NAMALWA (cell line): ENCODE results near the gene CD300A.
A peak's percentile ranks its signal among the peaks of the same experiment; 100 is the strongest.
"Not testable (repeated sequence)": the region's sequence is repeated elsewhere in the genome, so short reads cannot be mapped to it uniquely, and the experiment has no call there.

Experiments
- DNase-seq: peaks from one replicate; pipeline ENCODE4 v3.0.0-alpha.2; 2015; ENCODE audit warnings: low spot score

CD300A gene

DNA sequence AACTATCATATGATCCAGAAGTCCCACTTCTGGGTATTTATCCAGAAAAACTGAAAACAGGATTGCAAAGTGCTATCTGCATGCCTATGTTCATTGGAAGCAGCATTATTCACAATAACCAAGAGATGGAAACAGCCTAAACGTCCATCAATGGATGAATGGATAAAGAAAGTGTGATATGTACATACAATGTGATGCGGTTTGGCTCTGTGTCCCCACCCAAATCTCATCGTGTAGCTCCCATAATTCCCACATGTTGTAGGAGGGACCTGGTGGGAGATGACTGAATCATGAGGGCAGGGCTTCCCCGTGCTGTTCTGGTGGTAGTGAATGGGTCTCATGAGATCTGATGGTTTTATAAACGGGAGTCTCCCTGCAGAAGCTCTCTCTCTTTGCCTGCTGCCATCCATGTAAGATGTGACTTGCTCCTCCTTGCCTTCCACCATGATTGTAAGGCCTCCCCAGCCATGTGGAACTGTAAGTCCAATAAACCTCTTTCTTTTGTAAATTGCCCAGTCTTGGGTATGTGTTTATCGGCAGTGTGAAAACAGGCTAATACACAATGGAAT lies 52.1 kb downstream of the CD300A start:
- not testable (repeated sequence) for DNase-seq

DNA sequence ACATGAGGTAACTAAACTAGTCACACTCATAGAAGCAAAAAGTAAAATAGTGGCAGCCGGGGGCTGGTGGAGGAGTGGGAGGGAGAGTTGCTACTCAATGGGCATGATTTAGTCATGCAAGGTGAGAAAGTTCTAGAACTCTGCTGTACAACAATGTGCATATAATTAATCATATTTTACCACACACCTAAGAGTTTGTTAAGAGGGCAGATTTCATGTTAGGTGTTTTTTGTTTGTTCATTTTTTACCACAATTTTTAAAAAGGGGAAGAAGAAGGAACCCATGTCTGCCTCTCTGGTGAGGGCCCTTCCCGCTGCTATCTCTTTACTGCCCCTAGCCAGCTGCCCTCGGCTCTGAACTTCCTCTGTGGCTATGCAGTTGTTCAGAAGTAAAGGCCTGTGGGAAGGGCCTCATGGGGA lies 53.6 kb downstream of the CD300A start:
- no peak for DNase-seq

DNA sequence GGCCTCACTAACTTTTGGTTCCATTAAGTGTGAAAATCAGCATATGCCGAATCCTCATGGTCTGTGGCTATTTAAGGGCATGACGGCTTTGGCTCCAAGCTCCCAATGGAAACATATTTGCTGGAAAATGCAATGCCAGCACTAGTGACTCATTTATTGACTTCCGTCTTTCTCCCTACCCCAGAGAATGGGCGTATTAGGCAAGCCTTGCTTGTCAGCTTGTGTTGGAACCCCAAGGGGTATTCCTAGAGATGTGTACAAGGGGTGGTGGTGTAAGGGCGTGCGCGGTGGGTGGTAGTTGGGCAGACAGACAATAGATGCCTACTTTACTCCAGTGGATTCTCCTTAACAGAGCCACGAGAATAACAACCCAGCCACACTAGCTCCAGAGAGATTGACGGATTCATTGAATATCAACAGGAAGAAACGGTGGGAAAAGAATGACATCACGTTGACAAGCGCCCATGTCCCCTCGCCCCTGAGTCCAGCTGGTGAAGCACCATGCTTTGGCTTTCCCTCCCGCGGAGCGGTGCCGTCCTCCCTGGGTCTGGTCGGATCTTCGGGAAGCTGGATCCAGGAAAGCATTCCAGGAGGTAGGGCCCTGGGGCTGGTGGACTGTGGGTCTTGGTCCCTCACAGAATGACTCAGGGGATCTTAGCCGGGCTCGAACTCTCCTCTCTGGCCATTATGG lies 54.5 kb downstream of the CD300A start:
- DNase-seq: no peak

DNA sequence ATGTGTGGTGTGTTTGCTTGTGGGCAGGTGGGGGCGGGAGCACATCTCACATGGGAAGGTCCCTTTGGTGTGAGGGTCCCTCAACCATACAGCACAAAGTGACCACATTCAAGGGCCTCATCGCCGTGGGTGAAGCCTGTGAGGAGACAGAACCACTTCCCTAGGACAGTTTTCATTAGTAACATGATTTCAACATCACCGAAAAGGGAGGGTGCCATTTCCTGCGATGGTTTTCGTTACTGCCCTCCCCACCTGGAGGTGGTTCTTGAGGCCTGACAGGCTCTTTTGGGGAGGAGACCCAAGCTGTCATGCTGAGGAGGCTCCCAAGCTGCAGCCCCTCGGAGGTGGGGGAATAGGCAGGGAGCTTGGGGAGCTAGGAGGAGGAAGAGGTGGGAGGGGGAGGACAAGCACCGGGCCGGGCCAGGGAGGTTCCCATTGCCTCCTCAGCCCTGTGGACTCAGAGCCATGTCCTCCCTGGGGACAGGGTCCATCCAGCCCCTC lies 55.3 kb downstream of the CD300A start:
- DNase-seq: no peak

DNA sequence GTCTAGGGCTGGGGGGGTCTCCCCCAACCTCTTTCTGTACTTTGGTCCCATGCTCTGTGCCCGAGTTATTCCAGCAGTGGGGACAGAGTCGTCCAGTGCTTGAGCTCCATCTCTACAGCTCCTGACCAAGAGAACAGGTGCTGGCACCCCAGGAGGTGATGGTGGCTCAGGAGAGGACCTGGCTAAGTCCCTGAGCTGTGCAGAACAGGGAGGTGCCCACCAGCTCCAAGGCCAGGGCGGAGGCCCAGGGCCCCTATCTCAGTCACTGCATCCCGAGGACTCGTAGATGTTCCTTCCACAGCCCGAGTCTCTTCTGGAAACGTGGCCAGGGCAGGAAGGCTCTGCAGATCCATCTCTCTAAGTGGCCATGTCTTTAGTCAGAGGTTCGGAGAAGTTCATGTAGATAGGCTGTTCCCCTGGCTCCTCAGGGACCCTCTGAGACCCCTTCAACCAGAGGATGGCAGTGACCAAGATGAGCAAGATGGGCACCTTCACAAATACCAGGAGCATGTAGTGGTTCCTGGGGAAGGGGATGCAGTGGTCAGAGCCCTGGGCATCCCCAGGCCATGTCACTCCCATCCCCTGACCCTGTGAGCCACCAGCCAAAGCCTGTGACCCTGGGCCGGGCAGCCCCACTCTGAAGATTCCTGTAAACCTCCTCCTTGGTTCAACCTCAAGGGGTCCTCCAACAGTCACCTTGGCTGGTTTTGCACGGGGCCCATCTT lies 56.1 kb downstream of the CD300A start:
- DNase-seq: no peak

DNA sequence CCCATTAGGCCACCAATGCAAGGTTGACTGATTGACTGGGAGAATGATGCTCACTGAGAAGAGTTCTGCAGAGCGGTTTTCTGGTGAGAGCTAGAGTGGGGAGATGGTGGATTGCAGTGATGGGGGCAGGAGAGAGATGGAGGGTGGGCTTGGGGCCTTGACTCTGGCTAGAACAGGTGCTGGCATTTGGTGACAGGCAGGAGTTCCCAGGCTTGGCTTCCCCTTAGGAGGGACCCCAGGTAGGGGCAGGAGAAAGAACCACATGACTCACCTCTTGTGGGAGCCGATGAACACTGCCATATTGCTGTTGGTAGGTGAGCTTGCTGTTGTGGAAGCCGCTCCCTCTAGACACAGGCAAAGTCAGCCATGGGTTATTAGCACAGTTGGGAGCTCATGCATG lies 56.9 kb downstream of the CD300A start:
- no peak for DNase-seq

DNA sequence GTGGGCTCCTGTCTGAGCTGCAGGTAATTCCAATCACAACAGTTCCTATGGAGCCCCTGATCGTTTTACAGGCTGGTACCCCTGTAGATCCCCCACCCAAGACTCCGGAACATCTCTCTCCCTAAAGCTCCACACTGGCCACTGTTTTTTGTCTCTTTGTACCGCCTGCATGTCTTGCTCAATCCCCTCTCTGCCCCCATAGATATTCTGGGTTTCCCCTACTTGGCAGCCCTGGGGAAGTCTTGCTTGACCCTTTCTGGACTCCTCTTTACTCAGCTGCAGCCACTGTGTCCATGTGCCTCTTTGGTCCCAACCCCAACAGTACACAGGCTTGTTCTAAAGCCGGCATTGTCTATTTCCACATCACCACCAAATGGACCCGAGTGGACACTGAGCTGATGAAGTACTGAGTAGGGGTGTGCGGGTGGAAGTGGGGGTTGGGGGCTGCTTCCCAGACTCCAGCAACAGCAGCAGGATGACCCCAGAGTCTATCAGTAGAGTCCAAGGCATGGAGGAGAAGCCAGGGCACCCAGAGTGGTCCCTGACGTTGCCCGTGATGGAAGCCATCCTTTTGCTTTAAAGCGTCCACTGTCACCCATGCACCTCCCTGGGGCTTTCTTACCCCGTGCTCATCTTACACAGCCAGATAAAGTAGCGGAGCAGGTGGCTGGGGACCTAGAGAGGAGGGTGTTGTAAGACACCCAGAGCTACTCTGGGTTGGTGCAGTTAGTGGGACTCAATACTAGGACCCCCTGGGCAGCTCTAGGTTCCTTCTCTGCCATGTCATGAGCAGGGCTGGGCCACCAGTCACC lies 58.4 kb downstream of the CD300A start:
- no peak for DNase-seq

DNA sequence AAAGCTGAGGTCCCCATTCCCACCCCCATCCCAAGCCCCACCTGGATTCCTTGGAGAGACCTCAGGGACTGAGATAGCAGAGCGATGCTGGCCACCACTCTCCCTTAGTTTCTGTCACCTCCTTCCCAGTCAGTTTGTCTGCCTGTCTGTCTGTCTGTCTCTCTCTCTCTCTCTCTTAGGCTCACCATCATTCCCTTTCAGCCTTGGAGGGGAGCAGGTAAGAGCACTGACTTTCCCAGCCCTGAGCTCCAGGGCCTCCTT lies 59.0 kb downstream of the CD300A start:
- no peak for DNase-seq

DNA sequence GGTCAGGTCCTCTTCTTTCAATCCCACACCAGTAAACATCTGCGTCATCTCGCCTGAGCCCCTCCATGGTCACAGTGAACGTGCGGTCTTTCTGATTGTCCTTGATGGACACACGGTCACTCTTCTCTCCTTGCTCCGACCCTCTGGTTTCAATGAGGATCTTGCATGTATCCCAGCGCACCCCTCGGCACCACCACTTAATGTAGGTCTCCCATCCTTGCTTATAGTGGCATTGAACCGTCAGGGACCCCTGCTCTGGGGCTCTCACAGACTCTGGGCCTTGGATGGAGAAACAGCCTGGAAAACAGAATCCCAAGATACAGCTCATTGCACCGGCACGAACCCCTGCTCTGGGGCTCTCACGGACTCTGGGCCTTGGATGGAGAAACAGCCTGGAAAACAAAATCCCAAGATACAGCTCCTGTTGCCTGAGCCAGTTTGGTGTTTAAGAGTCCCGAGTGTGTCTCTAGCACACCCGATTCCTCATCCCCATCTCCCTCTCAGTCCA lies 59.4 kb downstream of the CD300A start:
- DNase-seq: no peak

DNA sequence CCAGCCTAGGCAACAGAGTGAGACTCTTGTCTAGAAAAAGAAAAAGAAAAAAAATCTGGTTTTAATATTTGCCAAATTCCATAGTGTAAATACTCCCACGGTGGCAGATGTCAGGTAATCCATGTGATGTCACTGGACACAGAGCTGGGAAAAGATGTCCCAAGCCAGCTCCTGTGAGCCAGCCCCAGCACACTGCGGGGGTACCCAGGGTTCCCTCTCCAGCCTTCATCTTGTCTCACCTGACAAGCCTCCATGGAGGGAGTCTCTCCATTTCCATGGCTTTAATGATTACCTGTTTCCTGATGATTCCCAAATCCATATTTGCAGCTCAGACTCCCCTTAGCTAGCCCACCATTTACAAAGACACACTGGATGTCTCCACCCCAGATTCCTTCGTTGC lies 60.2 kb downstream of the CD300A start:
- DNase-seq: no peak

DNA sequence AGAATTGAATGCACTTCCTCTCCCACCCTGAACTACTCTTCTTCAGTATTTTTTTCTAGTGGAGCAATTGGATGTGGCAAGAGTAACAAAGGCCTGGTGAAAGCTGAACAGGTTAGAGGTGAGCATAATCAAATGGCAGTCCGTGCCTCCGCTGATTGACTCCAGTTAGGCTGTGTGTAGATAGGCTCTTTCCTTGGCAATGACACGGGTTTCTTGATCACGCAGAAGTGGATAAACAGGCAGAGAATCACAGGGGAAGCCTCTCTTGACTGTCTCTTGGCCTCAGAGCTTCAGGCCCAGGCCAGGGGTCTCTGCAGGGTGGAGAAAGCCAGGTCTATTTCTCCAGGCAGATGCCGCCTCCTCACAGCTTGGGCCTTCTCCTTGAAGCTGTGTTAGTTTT lies 60.6 kb downstream of the CD300A start:
- DNase-seq: no peak

DNA sequence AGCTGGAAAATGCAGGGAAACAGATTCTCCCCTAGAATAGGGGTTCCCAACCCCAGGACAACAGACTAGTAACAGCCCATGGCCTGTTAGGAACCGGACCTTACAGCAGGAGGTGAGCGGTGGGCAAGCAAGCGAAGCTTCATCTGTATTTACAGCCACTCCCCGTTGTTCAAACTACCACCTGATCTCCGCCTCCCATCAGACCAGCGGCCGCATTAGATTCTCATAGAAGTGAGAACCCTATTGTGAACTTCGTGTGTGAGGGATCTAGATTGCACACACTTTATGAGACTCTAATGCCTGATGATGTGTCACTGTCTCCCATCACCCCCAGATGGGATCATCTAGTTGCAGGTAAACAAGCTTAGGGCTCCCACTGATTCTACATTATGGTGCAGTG lies 61.3 kb downstream of the CD300A start:
- no peak for DNase-seq

DNA sequence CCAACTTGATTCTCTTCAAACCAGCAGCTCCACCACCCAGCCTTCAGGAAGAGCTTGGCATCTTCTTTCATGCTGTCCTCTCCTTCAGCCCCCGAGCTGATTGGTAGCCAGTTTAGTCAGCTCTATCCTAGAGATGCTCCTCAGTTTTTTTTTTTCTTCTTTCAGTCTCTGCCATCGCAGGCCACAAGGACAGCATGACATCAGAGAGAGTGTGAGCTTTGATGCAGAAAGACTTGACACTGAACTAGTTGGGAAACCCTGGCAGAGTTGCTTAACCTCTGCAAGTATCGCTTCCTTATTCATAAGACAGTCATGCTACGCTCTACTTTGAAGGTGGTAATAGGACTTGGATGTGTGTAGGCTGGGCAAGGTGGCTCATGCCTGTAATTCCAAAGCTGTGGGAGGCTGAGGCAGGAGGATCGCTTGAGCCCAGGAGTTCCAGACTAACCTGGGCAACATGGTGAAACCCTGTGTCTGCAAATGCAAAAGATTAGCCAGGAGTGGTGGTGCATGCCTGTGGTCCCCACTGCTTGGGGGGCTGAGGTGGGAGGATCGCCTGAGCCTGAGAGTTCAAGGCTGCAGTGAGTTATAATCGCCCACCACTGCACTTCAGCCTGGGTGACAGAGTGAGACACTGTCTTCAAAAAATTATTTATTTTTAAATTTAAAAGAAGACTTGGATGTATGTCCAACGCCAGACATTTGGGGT lies 62.2 kb downstream of the CD300A start:
- peak; percentile 36 for DNase-seq

DNA sequence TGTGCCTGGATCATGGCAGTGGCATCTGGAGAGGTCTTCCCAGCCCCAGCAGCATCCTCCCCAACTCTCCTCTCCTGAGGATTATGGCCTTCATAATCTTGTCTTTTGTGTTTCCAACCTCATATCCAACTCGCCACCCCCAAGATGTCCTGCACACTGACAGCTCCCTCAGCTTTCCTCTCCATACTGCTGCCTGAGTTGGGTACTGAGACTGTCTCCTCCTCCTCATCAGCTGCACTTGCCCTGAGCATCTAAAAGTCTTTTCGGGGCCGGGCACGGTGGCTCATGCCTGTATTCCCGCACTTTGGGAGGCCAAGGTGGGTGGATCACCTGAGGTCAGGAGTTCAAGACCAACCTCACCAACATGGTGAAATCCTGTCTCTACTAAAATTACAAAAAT lies 62.8 kb downstream of the CD300A start:
- DNase-seq: no peak

DNA sequence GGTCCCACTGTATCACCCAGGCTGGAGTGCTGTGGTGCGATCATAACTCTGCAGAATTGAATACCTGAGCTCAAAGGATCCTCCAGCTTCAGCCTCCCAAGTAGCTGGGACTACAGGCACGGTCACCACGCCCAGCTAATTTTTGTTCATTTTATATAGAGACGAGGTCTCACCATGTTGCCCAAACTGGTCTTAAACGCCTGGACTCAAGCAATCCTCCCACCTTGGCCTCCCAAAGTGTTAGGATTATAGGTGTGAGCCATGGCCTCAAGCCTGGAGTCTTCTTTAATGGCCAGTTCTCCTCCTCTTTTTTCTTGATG lies 64.4 kb downstream of the CD300A start:
- DNase-seq: no peak

DNA sequence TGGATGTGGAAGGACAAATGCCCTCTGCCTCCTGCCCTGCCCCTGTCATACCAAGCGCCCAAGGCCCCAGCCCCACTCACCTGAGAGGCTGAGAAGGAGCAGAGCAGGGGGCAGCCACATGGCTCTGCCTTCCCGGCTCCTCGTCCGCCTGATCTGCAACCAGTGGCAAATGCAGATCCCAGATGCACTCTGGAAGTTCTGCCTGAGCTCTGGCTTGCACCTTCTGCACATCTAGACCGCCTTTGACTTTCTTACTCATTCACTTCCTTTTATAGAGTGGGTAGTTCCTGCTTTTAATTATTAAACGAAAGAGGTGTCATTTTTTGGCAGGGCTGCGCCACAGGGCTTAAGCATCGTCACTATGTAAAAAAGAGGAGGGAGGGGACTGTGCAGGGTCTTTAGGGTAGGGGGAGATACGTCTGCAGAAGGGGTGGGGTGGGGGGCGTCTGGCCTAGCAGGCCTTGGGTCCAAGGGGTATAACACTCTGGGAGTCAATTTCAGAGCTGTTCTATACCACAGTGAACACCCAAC lies 64.9 kb downstream of the CD300A start, which contains the start of gene CD300LB:
Gene CD300LB, minus strand, starts transcription at position 245 of the 531 bp plus-strand sequence. Its CDS starts 125 bp downstream, at position 120.
- DNase-seq: no peak

DNA sequence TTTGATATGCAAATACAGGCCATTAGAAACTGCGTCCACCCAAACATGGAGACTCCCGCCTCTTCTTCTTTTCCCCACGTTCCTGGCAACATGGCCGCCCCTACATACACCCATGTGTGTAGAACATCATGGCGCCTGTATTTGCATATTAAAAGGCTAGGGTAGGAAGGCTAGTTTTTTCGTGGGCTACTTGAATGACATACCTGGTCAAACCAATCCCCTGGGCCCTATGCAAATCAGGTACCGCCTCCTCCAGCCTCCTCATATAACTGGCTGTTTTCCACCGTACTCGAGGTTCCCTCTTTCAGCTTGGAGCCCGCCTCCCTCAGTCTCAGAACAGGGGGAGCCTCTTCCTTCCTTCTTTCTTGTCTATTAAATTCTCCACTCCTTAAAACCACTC lies 65.7 kb downstream of the CD300A start:
- peak; percentile 82 for DNase-seq
